GM21423 (cell line): Measurements from ENCODE around the gene SUV39H1.
A peak's percentile ranks its signal among the peaks of the same experiment; 100 is the strongest.
"Not testable (repeated sequence)": the region's sequence is repeated elsewhere in the genome, so short reads cannot be mapped to it uniquely, and the experiment has no call there.

Experiments
- ATAC-seq: cut with Tn5 transposase; IDR thresholded peaks from one replicate; pipeline ENCODE4 v1.9.1; 2021; ENCODE audit warnings: mild to moderate bottlenecking, moderate library complexity; ENCODE audit not compliant: unreplicated experiment

Gene SUV39H1

GRCh38 chrX:48696301-48696908 lies at the start of gene SUV39H1:
Gene SUV39H1 (plus strand): TSS chrX:48696734. CDS start chrX:48696785, 51 bp downstream.
- peak; percentile 82 for ATAC-seq

- ATAC-seq: no peak
Observed at GRCh38 chrX:48648336-48648751, 48.2 kb upstream of the SUV39H1 start.

- no peak for ATAC-seq
Observed at GRCh38 chrX:48649102-48649501, 47.4 kb upstream of the SUV39H1 start.

- not testable (repeated sequence) for ATAC-seq
Observed at GRCh38 chrX:48652055-48652579, 44.4 kb upstream of the SUV39H1 start.

- ATAC-seq: not testable (repeated sequence)
Observed at GRCh38 chrX:48654746-48655145, 41.8 kb upstream of the SUV39H1 start.

GRCh38 chrX:48659686-48660085 lies 36.8 kb upstream of the SUV39H1 start:
- ATAC-seq: not testable (repeated sequence)

- no peak for ATAC-seq
Observed at GRCh38 chrX:48663241-48663640, 33.3 kb upstream of the SUV39H1 start.

GRCh38 chrX:48664156-48664555 lies 32.4 kb upstream of the SUV39H1 start:
- ATAC-seq: no peak

- ATAC-seq: no peak
Observed at GRCh38 chrX:48665991-48666390, 30.5 kb upstream of the SUV39H1 start.

- ATAC-seq: no peak
Observed at GRCh38 chrX:48666649-48667048, 29.9 kb upstream of the SUV39H1 start.

GRCh38 chrX:48667509-48667908 lies 29.0 kb upstream of the SUV39H1 start:
- no peak for ATAC-seq

- ATAC-seq: not testable (repeated sequence)
Observed at GRCh38 chrX:48668187-48668586, 28.3 kb upstream of the SUV39H1 start.

- peak; percentile 90 for ATAC-seq
Observed at GRCh38 chrX:48676106-48676892, 20.2 kb upstream of the SUV39H1 start.

GRCh38 chrX:48676893-48677270 lies 19.7 kb upstream of the SUV39H1 start:
- ATAC-seq: no peak

- no peak for ATAC-seq
Observed at GRCh38 chrX:48677516-48677915, 19.0 kb upstream of the SUV39H1 start.

GRCh38 chrX:48680467-48680866 lies 16.1 kb upstream of the SUV39H1 start:
- ATAC-seq: not testable (repeated sequence)

- not testable (repeated sequence) for ATAC-seq
Observed at GRCh38 chrX:48680925-48681324, 15.6 kb upstream of the SUV39H1 start.

GRCh38 chrX:48681539-48682183 lies 14.9 kb upstream of the SUV39H1 start:
- ATAC-seq: no peak

GRCh38 chrX:48682795-48683194 lies 13.7 kb upstream of the SUV39H1 start:
- ATAC-seq: not testable (repeated sequence)

GRCh38 chrX:48683411-48683982 lies 13.0 kb upstream of the SUV39H1 start, which contains the start of gene WAS:
Gene WAS (plus strand): TSS chrX:48683799. CDS start chrX:48683854, 55 bp downstream.
- peak; percentile 86 for ATAC-seq

- ATAC-seq: no peak
Observed at GRCh38 chrX:48684134-48684533, 12.4 kb upstream of the SUV39H1 start.
